ENCODE results near the gene TLR6. TPM values are rescaled to one million over a fixed set of nuclear protein-coding genes. Genes with fewer than 3 reads are reported as not detected.

The TLR6 gene
- total and polyA plus RNA-seq, 2 of the 8 experiments (the other 6 are each of a cell fraction or from before 2014, with no cell fraction given): 0.02 to 0.09 TPM

DNA sequence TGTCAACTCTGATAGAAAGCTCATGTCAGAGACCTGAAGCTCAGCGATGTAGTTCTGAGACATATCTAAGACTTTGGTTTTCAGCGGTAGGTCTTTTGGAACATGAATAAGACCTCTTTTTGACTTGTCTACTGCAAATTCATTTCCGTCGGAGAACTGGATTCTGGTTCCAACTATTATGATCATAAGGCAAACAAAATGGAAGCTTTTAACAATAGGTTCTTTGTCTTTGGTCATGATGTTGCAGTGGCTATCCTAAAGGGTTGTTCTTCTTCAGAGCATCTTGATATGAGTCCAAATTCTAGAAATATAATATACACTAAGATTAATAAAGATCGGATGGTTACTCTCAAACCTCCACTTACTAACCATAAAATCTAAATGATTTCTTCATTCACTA lies 27.4 kb downstream of the TLR6 start:
- FAIRE-seq: no peak
- no peak overlapping the region for H2BK20ac ChIP-seq (ENCODE audit: low read length)
- no peaks in the 10 kb centered on the region for H3K23me2 ChIP-seq (ENCODE audit: low read depth, low read length)
- H3K79me1 ChIP-seq (ENCODE audit: low read depth, low read length): no peaks in the 10 kb centered on the region
- H2BK15ac ChIP-seq (ENCODE audit: low read length): no peak overlapping the region
- H4K8ac ChIP-seq (ENCODE audit: extremely low read depth, insufficient read depth, low read length): no peak overlapping the region
- H3K4me1 ChIP-seq (replicated peaks in 1 of 4; ENCODE audit: control insufficient read depth in 3 of 4, insufficient read depth in 4 of 4, low read length in 3 of 4): no peaks in the 10 kb centered on the region
- no peaks in the 10 kb centered on the region for H4K20me1 ChIP-seq (replicated peaks in 1 of 2; ENCODE audit: control insufficient read depth in 1 of 2, insufficient read depth in 2 of 2, low read length in 2 of 2)
- H3K9ac ChIP-seq (replicated peaks in 1 of 4; ENCODE audit: extremely low read depth in 1 of 4, low read depth in 3 of 4, low read length in 3 of 4): no peak overlapping the region
- H2AFZ ChIP-seq (ENCODE audit: low read length): no peak overlapping the region
- no peak overlapping the region for H3K4ac ChIP-seq (replicated peaks; ENCODE audit: insufficient read length, low read depth, low read length)
- H2BK5ac ChIP-seq (ENCODE audit: low read depth, low read length): no peak overlapping the region
- POLR2A ChIA-PET (ENCODE audit: partially characterized antibody): no interaction called here
- H3K27ac ChIP-seq (ENCODE audit: low read depth, low read length): no peak overlapping the region
- H4K5ac ChIP-seq (ENCODE audit: insufficient read length, low read depth, low read length): no peak overlapping the region
- no peak for DNase-seq (ENCODE audit: low read depth in 1 of 2, low spot score in 2 of 2)
- 98% methylated on average over 5 of the region's 5 CpGs; no CpG with 5 or more reads in 1 of the 2 experiments for WGBS, 2 experiments (ENCODE audit: extremely low coverage in 1 of 2, insufficient coverage in 1 of 2, insufficient read length in 1 of 2, insufficient replicate concordance in 2 of 2, low coverage in 1 of 2, low lambda C conversion rate in 2 of 2, missing lambda C conversion rate in 1 of 2)
- H2BK120ac ChIP-seq (replicated peaks; ENCODE audit: low read depth, low read length): no peak overlapping the region
- H3K79me2 ChIP-seq (ENCODE audit: control insufficient read depth in 1 of 2, insufficient read depth in 2 of 2, low read length in 2 of 2): no peaks in the 10 kb centered on the region
- H4K91ac ChIP-seq (replicated peaks; ENCODE audit: insufficient read length, low read length): no peak overlapping the region
- no peak overlapping the region for H3K56ac ChIP-seq (replicated peaks; ENCODE audit: insufficient read length, low read depth, low read length)
- TF ChIP-seq SIN3A (conservative IDR thresholded peaks at IDR 0.05 in 1 of 2, IDR thresholded peaks at IDR 0.05 in 1 of 2; ENCODE audit: low read depth in 1 of 2, low read length in 2 of 2) (no peak), HDAC6 (IDR thresholded peaks at IDR 0.05; ENCODE audit: low read depth, low read length) (no peak), POLR2AphosphoS5 (IDR thresholded peaks at IDR 0.05; ENCODE audit: low read depth, low read length) (no peak), RXRA (IDR thresholded peaks at IDR 0.05; ENCODE audit: insufficient read depth, low read depth, low read length) (no peak), TAF1 (IDR thresholded peaks at IDR 0.05; ENCODE audit: low read depth, low read length) (no peak)
- no peak overlapping the region for H3K18ac ChIP-seq (ENCODE audit: extremely low read depth, low read length)
- no peaks in the 10 kb centered on the region for H3K36me3 ChIP-seq (ENCODE audit: control insufficient read depth in 2 of 4, insufficient read depth in 4 of 4, low read length in 3 of 4)
- H3K27me3 ChIP-seq (replicated peaks in 1 of 4; ENCODE audit: control insufficient read depth in 3 of 4, extremely low read depth in 1 of 4, insufficient read depth in 3 of 4, low read length in 3 of 4): no peaks in the 10 kb centered on the region
- CTCF ChIA-PET (ENCODE audit: partially characterized antibody): interaction anchor here (1.2 to 2.3 kb wide), 5 partner anchors 10 to 70 kb away, joined by 4 to 9 read pairs (median 5); no protein-coding TSS in a partner anchor
- no peak overlapping the region for H3K4me2 ChIP-seq (ENCODE audit: insufficient read depth in 1 of 2, low read depth in 2 of 2, low read length in 2 of 2)
- H3K9me3 ChIP-seq (ENCODE audit: insufficient read depth in 2 of 2, low read depth in 1 of 2, low read length in 1 of 2): no peaks in the 10 kb centered on the region
- no peak overlapping the region for H2AK5ac ChIP-seq (ENCODE audit: low read depth, low read length)
- no peak overlapping the region for H3K14ac ChIP-seq (ENCODE audit: insufficient read length)
- H2BK12ac ChIP-seq (ENCODE audit: low read depth, low read length): no peak overlapping the region
- H3K4me3 ChIP-seq (ENCODE audit: extremely low read depth in 1 of 4, insufficient read depth in 2 of 4, low read depth in 3 of 4, low read length in 4 of 4): no peak overlapping the region
- H3K23ac ChIP-seq (ENCODE audit: insufficient read length): no peak overlapping the region
